ENCODE data around the gene P3H1.

DNA sequence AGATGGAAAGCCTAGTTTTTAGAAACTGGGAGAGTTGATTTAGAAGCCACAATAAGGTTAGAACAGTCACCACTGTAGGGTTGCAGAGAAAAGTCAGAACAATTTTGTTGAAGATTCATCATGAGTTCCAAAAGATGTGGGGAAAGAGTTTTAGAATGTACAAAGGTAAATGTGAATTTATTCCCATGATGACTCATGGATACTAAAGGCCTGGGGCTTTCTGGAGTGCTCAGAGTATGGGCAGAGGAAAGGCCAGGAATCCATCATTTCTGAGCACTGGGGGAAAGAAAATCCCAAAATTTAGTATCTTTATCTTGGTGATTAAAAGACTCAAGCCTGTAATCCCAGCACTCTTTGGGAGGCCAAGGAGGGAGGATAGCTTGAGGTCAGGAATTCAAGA is 66.8 kb downstream of the P3H1 start:
- TF ChIP-seq POLR2AphosphoS5 (IDR thresholded peaks at IDR 0.05; ENCODE audit: low read depth, low read length) (no peak), TCF7L2 (IDR thresholded peaks at IDR 0.05; ENCODE audit: low read depth, low read length) (no peak)
- TF ChIP-seq, protein P1, sequence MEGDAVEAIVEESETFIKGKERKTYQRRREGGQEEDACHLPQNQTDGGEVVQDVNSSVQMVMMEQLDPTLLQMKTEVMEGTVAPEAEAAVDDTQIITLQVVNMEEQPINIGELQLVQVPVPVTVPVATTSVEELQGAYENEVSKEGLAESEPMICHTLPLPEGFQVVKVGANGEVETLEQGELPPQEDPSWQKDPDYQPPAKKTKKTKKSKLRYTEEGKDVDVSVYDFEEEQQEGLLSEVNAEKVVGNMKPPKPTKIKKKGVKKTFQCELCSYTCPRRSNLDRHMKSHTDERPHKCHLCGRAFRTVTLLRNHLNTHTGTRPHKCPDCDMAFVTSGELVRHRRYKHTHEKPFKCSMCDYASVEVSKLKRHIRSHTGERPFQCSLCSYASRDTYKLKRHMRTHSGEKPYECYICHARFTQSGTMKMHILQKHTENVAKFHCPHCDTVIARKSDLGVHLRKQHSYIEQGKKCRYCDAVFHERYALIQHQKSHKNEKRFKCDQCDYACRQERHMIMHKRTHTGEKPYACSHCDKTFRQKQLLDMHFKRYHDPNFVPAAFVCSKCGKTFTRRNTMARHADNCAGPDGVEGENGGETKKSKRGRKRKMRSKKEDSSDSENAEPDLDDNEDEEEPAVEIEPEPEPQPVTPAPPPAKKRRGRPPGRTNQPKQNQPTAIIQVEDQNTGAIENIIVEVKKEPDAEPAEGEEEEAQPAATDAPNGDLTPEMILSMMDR (IDR thresholded peaks at IDR 0.05), result no peak
